Muscle layer of colon (tissue), 2 donors: ENCODE data around the gene CCDC73.
A peak's percentile ranks its signal among the peaks of the same experiment; 100 is the strongest.
"Not testable (repeated sequence)": the region's sequence is repeated elsewhere in the genome, so short reads cannot be mapped to it uniquely, and the experiment has no call there.

Experiments used
- H3K27ac ChIP-seq: one replicate; pipeline ENCODE4 v1.7.0; 2013; ENCODE audit warnings: low read depth, mild to moderate bottlenecking, low read length, moderate library complexity
- H3K27me3 ChIP-seq, 2 donors: one replicate each; pipeline ENCODE4 v1.7.0; 2013; ENCODE audit warnings: low read length in 2 of 2, mild to moderate bottlenecking in 2 of 2; ENCODE audit not compliant: insufficient read depth in 2 of 2, control insufficient read depth in 1 of 2
- H3K36me3 ChIP-seq: one replicate; pipeline ENCODE4 v1.7.0; 2013; ENCODE audit warnings: mild to moderate bottlenecking, low read length; ENCODE audit not compliant: insufficient read depth
- H3K4me1 ChIP-seq: one replicate; pipeline ENCODE4 v1.7.0; 2013; ENCODE audit warnings: mild to moderate bottlenecking, low read length; ENCODE audit not compliant: insufficient read depth
- H3K4me3 ChIP-seq, 2 donors: one replicate each; pipeline ENCODE4 v1.7.0; 2013; ENCODE audit warnings: low read length in 2 of 2, low read depth in 1 of 2, mild to moderate bottlenecking in 1 of 2, moderate library complexity in 1 of 2
- H3K9ac ChIP-seq: one replicate; pipeline ENCODE4 v1.7.0; 2013; ENCODE audit warnings: low read length
- H3K9me3 ChIP-seq: one replicate; pipeline ENCODE4 v1.7.0; 2013; ENCODE audit warnings: mild to moderate bottlenecking, low read length
- donor health status: abdominal sarcoma.
- donor health status: Adenocarcinoma of cecum.

The CCDC73 gene

DNA sequence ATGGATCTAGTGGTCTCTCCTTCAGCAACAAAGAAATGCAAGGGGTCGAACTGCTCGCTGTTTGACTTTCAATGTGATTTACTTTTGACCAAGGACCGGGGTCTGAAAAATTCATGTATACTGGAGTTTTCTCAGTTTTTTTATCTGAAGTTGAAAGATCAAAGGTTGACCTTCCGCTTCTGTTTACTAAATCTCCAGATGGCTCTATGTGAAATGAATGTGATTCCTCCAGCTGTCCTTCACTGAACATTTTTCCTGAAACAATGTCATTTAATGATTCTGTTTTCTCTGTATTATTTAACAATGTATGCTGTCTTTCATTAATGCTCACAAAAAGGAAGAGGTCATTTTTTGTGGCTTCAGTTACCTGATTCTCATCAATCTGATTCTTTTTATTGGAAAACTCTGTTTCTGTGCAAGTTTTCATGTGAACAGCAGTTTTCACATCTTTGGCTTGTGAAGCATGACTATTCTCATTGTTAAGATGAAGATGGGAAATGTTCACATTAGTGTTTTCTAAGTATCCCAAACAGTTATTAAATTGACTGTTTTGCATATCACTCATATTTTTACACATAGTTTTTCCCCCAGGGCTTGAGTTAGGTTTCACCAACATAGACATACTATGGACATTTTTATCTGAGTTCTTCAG is 180.8 kb downstream of the CCDC73 start:
- H3K36me3 ChIP-seq: no peaks in the 10 kb centered on the region
- H3K4me1 ChIP-seq: no peaks in the 10 kb centered on the region
- no peak overlapping the region for H3K4me3 ChIP-seq
- H3K9me3 ChIP-seq: no peaks in the 10 kb centered on the region
- no peak overlapping the region for H3K27ac ChIP-seq
- H3K27me3 ChIP-seq: no peaks in the 10 kb centered on the region
- no peak overlapping the region for H3K9ac ChIP-seq

- Histone ChIP-seq H3K36me3 (no peaks in the 10 kb centered on the region), H3K9me3 (no peaks in the 10 kb centered on the region), H3K27ac (no peak overlapping the region), H3K4me3 (no peak overlapping the region), H3K27me3 (no peaks in the 10 kb centered on the region), H3K9ac (no peak overlapping the region), H3K4me1 (no peaks in the 10 kb centered on the region)
Observed at GRCh38 chr11:32610797-32611352, 183.6 kb downstream of the CCDC73 start.

DNA sequence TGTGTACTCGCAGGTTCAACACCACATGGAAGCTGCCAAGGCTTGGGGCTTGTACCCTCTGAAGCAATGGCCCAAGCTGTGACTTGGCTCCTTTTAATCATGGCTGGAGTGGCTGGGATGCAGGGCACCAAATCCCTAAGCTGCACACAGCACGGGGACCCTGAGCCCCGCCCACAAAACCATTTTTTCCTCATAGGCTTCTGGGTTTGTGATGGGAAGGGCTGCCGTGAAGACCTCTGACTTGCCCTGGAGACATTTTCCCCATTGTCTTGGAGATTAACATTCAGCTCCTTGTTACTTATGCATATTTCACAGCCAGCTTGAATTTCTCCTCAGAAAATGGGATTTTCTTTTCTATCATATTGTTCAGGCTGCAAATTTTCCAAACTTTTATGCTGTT is 185.6 kb downstream of the CCDC73 start:
- H3K36me3 ChIP-seq, H3K4me1 ChIP-seq, H3K9ac ChIP-seq: not testable (repeated sequence)

DNA sequence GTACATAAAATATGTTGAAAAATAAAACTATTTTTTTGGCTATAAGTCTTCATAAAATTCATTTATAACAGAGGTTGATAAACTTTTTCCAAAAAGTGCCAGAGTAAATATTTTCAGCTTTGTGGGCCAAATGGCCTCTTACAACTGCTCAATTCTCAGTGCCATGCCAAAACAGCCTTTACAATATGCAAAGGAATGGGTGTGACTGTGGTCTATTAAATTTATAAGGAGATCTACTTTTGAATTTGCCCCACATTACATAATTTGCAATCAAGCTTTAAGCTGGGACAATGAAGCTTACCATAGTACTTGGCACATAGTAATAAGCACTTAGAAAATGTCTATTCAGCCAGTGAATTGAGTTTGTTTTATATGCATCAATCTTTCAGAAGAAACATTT is 188.2 kb downstream of the CCDC73 start:
- Histone ChIP-seq H3K4me1 (peaks cover 8% of the 10 kb centered on the region), H3K36me3 (peaks cover 17% of the 10 kb centered on the region), H3K27ac (no peak overlapping the region), H3K27me3 (no peaks in the 10 kb centered on the region), H3K4me3 (no peak overlapping the region), H3K9ac (no peak overlapping the region), H3K9me3 (no peaks in the 10 kb centered on the region)

More for the DNA sequence above, 185.6 kb downstream of the CCDC73 start:
- H3K27ac ChIP-seq, H3K9me3 ChIP-seq, H3K4me3 ChIP-seq, H3K27me3 ChIP-seq: not testable (repeated sequence)

DNA sequence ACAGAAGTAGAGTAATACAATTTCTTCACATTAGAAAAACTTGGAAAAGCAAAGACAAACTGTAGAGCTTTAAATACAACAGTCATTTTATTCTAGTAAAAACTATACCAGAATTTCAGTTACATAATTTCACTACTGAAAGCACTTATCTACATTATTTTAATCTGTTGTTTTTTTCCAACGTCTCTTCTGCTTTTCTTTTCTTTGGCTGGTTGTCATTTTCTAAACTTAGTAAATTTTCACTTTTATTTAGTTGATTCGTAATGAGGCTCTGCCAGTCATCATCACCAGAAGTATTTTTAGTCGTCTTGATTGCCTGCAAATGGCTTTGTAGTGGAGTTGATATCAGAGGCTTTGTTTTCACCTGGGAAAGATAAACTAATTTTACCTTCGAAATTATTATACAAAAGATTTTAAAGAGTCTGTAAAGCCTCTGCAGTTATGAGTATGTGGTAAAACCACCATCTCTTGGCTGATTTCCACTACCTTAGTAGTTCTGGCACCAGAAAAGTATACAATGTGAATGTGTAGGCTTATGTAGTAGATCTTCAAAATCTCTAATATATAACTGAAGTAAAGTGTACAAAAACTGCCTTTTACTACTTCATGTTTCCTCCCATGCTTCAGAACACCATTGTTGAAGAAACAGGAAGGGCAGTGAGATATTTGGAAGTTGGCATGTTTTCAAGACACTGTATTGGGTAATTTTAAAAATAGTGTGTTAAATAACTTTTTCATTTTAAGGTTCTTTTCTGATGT is 191.6 kb downstream of the CCDC73 start:
- H3K27me3 ChIP-seq: no peaks in the 10 kb centered on the region
- no peak overlapping the region for H3K4me3 ChIP-seq
- H3K9me3 ChIP-seq: no peaks in the 10 kb centered on the region
- H3K9ac ChIP-seq: no peak overlapping the region
- peaks cover 26% of the 10 kb centered on the region for H3K36me3 ChIP-seq
- no peak overlapping the region for H3K27ac ChIP-seq
- peaks cover 8% of the 10 kb centered on the region for H3K4me1 ChIP-seq

DNA sequence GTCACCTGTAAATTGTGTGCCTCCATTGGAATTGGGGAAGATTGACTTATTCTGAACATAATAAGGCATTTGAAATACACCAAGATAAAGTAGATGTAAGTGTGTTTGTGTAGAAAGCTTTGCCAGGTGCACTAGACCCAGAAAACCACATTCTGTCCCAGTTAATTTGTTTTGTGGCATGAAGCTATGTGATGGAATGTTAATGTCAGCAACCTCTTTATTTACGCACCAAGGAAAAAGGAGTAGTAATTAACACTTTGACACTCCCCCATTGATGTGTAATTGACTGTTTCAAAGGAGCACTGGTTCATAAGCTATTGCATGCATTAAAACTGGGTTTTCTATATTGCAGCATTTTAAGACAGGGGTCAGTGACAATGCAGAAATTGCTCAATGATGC is 196.5 kb downstream of the CCDC73 start:
- Histone ChIP-seq H3K9me3 (no peaks in the 10 kb centered on the region), H3K27me3 (no peaks in the 10 kb centered on the region), H3K4me3 (no peak overlapping the region), H3K4me1 (peaks cover 7% of the 10 kb centered on the region), H3K36me3 (peaks cover 57% of the 10 kb centered on the region), H3K27ac (no peak overlapping the region), H3K9ac (no peak overlapping the region)

- not testable (repeated sequence) for H3K9ac ChIP-seq, H3K27me3 ChIP-seq, H3K4me1 ChIP-seq, H3K27ac ChIP-seq, H3K4me3 ChIP-seq, H3K9me3 ChIP-seq
- peaks cover 62% of the 10 kb centered on the region for H3K36me3 ChIP-seq
Observed at GRCh38 chr11:32596114-32596513, 198.3 kb downstream of the CCDC73 start.

DNA sequence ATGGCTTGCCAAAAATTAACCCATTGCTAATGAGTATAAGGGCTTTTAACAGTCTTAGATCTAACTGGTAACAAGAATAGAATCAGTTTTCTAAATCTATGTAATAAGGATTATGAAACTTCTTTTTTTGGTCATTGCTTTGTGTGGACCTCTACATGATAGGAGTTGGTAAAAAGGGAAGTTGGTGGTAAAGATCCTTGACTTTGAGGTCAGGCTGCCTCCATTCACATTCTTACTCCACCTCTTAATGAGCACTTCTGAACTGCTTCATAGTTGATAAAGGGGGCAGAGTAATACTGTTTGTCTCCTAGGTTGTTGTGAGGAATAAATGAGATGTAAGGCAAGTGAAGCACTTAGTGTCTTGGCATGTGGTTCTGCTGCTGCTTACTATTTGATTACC is 200.2 kb downstream of the CCDC73 start:
- Histone ChIP-seq H3K9ac (no peak overlapping the region), H3K4me3 (no peak overlapping the region), H3K36me3 (peaks cover 73% of the 10 kb centered on the region)

GRCh38 chr11:32586576-32587190 is 207.8 kb downstream of the CCDC73 start:
- H3K4me3 ChIP-seq: no peak overlapping the region
- no peak overlapping the region for H3K9ac ChIP-seq
- H3K27ac ChIP-seq: no peak overlapping the region
- peaks cover 16% of the 10 kb centered on the region for H3K4me1 ChIP-seq
- H3K9me3 ChIP-seq: no peaks in the 10 kb centered on the region
- no peaks in the 10 kb centered on the region for H3K27me3 ChIP-seq
- H3K36me3 ChIP-seq: peaks cover 26% of the 10 kb centered on the region

More for the DNA sequence above, 200.2 kb downstream of the CCDC73 start:
- no peak overlapping the region for H3K27ac ChIP-seq
- no peaks in the 10 kb centered on the region for H3K27me3 ChIP-seq
- no peaks in the 10 kb centered on the region for H3K4me1 ChIP-seq
- H3K9me3 ChIP-seq: no peaks in the 10 kb centered on the region

- no peak overlapping the region for H3K27ac ChIP-seq
Observed at GRCh38 chr11:32584921-32585320, 209.5 kb downstream of the CCDC73 start.

GRCh38 chr11:32583459-32584271 is 210.8 kb downstream of the CCDC73 start, which contains the start of gene EIF3M:
TSS of gene EIF3M (plus strand) at chr11:32583831. CDS start at chr11:32583888, 57 bp downstream.
- Histone ChIP-seq H3K4me3 (peak within 1 kb of the TSS; percentile 91 to 99), H3K27me3 (no peaks in the 10 kb centered on the region), H3K36me3 (peaks cover 3% of the 10 kb centered on the region), H3K9me3 (no peaks in the 10 kb centered on the region), H3K27ac (peak within 1 kb of the TSS; percentile 91), H3K4me1 (peaks cover 16% of the 10 kb centered on the region), H3K9ac (peak within 1 kb of the TSS; percentile 9)

More at GRCh38 chr11:32584921-32585320, 209.5 kb downstream of the CCDC73 start:
- Histone ChIP-seq H3K27me3 (no peaks in the 10 kb centered on the region), H3K9me3 (no peaks in the 10 kb centered on the region), H3K4me3 (peak overlapping the region; percentile 91 to 99), H3K4me1 (peaks cover 16% of the 10 kb centered on the region), H3K9ac (peak overlapping the region; percentile 9), H3K36me3 (peaks cover 14% of the 10 kb centered on the region)
